HepG2 (cell line): ENCODE data around the gene BICDL2. TPM values are rescaled to one million over a fixed set of nuclear protein-coding genes. Genes with fewer than 3 reads are reported as not detected.

Source experiments
- CSRNP1 ChIP-seq: sonication (generic); formaldehyde crosslinking; IDR thresholded peaks from 2 replicates; pipeline ENCODE4 v1.8.1; 2023; ENCODE audit warnings: mild to moderate bottlenecking, missing genetic modification reagents
- ELF1 ChIP-seq: sonication (generic); formaldehyde crosslinking; IDR thresholded peaks from 2 replicates; pipeline ENCODE4 v1.4.0; 2020; ENCODE audit warnings: missing genetic modification reagents
- GZF1 ChIP-seq: sonication (generic); formaldehyde crosslinking; IDR thresholded peaks from 2 replicates; pipeline ENCODE4 v1.5.1; 2020; ENCODE audit warnings: mild to moderate bottlenecking, missing genetic modification reagents
- HIVEP1 ChIP-seq: sonication (generic); formaldehyde crosslinking; IDR thresholded peaks from 2 replicates; pipeline ENCODE4 v1.4.0; 2020; ENCODE audit warnings: mild to moderate bottlenecking, missing genetic modification reagents
- HMG20A ChIP-seq: IDR thresholded peaks from 2 replicates; pipeline ENCODE4 v1.6.1; 2016; ENCODE audit warnings: borderline replicate concordance
- MZF1 ChIP-seq: sonication (generic); formaldehyde crosslinking; IDR thresholded peaks from 2 replicates; pipeline ENCODE4 v1.8.1; 2023; ENCODE audit warnings: mild to moderate bottlenecking, missing genetic modification reagents, borderline replicate concordance
- NFKB2 ChIP-seq: sonication (generic); formaldehyde crosslinking; IDR thresholded peaks from 2 replicates; pipeline ENCODE4 v1.4.0; 2020; ENCODE audit warnings: missing genetic modification reagents, borderline replicate concordance
- PREB ChIP-seq: sonication (generic); formaldehyde crosslinking; IDR thresholded peaks from 2 replicates; pipeline ENCODE4 v1.4.0; 2020; ENCODE audit warnings: missing genetic modification reagents
- RARA ChIP-seq: IDR thresholded peaks from 2 replicates; pipeline ENCODE4 v1.6.1; 2016; ENCODE audit warnings: missing genetic modification reagents, missing compliant biosample characterization
- RXRA ChIP-seq: sonication (generic); formaldehyde crosslinking; IDR thresholded peaks from 2 replicates; pipeline ENCODE4 v1.5.1; 2020; ENCODE audit warnings: missing genetic modification reagents
- SNRNP70 ChIP-seq: fragments of 200-400 bp; formaldehyde crosslinking; IDR thresholded peaks from 2 replicates; pipeline ENCODE4 v1.6.1; 2017; ENCODE audit warnings: mild to moderate bottlenecking, low read depth, low read length, moderate library complexity
- SP5 ChIP-seq: IDR thresholded peaks from 2 replicates; pipeline ENCODE4 v1.6.1; 2016; ENCODE audit warnings: low read depth, borderline replicate concordance
- WIZ ChIP-seq: sonication (generic); formaldehyde crosslinking; IDR thresholded peaks from 2 replicates; pipeline ENCODE4 v1.5.1; 2020; ENCODE audit warnings: mild to moderate bottlenecking, missing genetic modification reagents
- ZC3H4 ChIP-seq: sonication (generic); formaldehyde crosslinking; IDR thresholded peaks from 2 replicates; pipeline ENCODE4 v1.4.0; 2020; ENCODE audit warnings: missing genetic modification reagents, borderline replicate concordance
- ZNF207 ChIP-seq: fragments of 450-650 bp; IDR thresholded peaks from 2 replicates; pipeline ENCODE4 v1.6.1; 2016; ENCODE audit warnings: antibody characterized with exemption, borderline replicate concordance
- ZNF510 ChIP-seq: sonication (generic); formaldehyde crosslinking; IDR thresholded peaks from 2 replicates; pipeline ENCODE4 v1.4.0; 2020; ENCODE audit warnings: low read depth, mild to moderate bottlenecking, missing genetic modification reagents
- ZNF547 ChIP-seq: sonication (generic); formaldehyde crosslinking; IDR thresholded peaks from 2 replicates; pipeline ENCODE4 v1.5.1; 2020; ENCODE audit warnings: mild to moderate bottlenecking, missing genetic modification reagents
- ZNF557 ChIP-seq: sonication (generic); formaldehyde crosslinking; IDR thresholded peaks from 2 replicates; pipeline ENCODE4 v1.4.0; 2020; ENCODE audit warnings: missing genetic modification reagents
- ZNF574 ChIP-seq: sonication (generic); formaldehyde crosslinking; IDR thresholded peaks from 2 replicates; pipeline ENCODE4 v1.4.0; 2020; ENCODE audit warnings: missing genetic modification reagents
- ZNF740 ChIP-seq: sonication (generic); formaldehyde crosslinking; IDR thresholded peaks from 2 replicates; pipeline ENCODE4 v1.4.0; 2020; ENCODE audit warnings: missing genetic modification reagents
- ZNF766 ChIP-seq: sonication (generic); formaldehyde crosslinking; IDR thresholded peaks from 2 replicates; pipeline ENCODE4 v1.5.0; 2020; ENCODE audit warnings: missing genetic modification reagents, borderline replicate concordance
- ZNF776 ChIP-seq: sonication (generic); formaldehyde crosslinking; IDR thresholded peaks from 2 replicates; pipeline ENCODE4 v1.4.0; 2020; ENCODE audit warnings: mild to moderate bottlenecking, missing genetic modification reagents
- polyA plus RNA-seq, 8 experiments: library from polyadenylated mRNA; depleted of rRNA in 3 of 8; stranded (reverse) in 7 of 8; unstranded in 1 of 8; fragments of >200 nt; fragmentation: Illumina TruSeq in 4 of 8; extraction: Trizol in 4 of 8; gene quantifications; 2 replicates each; pipeline versions ENCODE4 v1.2.1 to v1.2.3, GENCODE V29; 2011 to 2016; ENCODE audit warnings: low read depth in 4 of 8, missing spikeins in 1 of 8, mixed read lengths in 1 of 8; ENCODE audit not compliant: insufficient read depth in 1 of 8
- total RNA-seq, 5 experiments: library from RNA; depleted of rRNA; stranded (reverse); fragments of >200 nt; fragmentation: Illumina TruSeq; extraction: Trizol; gene quantifications; 2 replicates each; pipeline ENCODE4 v1.2.3, GENCODE V29; 2016; ENCODE audit warnings: low read depth in 1 of 5

BICDL2 gene
- total and polyA plus RNA-seq, 2 of the 13 experiments (the other 11 are each of a cell fraction or from before 2014, with no cell fraction given): 0.12 TPM; not detected in 1

- TF ChIP-seq ZNF207 (no peak), NFKB2 (CRISPR knock-in tag) (peak; percentile 61; the same call in 1 of the 2 replicates), PREB (CRISPR knock-in tag) (no peak), HMG20A (no peak), HIVEP1 (no peak), RARA (CRISPR knock-in tag) (no peak), GZF1 (no peak), WIZ (no peak; the same call in 1 of the 2 replicates), RXRA (CRISPR knock-in tag) (no peak; the same call in 1 of the 2 replicates), ZNF776 (CRISPR knock-in tag) (peak; percentile 5; the same call in 1 of the 2 replicates), ELF1 (peak; percentile 68), ZC3H4 (CRISPR knock-in tag) (no peak), SP5 (CRISPR knock-in tag) (no peak), ZNF557 (CRISPR knock-in tag) (no peak), CSRNP1 (CRISPR knock-in tag) (peak; percentile 86; the same call in 1 of the 2 replicates), SNRNP70 (no peak), ZNF510 (CRISPR knock-in tag) (no peak), ZNF547 (CRISPR knock-in tag) (peak; percentile 49; the same call in 1 of the 2 replicates), ZNF740 (CRISPR knock-in tag) (no peak), ZNF574 (peak; percentile 47), ZNF766 (no peak), MZF1 (CRISPR knock-in tag) (no peak)
Measured at GRCh38 chr16:2980227-2981176, 56.2 kb downstream of the BICDL2 start, which contains the start of gene PKMYT1 (continued).
